ENCODE results near the gene SDCCAG8.
A peak's percentile ranks its signal among the peaks of the same experiment; 100 is the strongest.

SDCCAG8 gene

GRCh38 chr1:243396876-243397275, 141.0 kb downstream of the SDCCAG8 start:
- no peak for ATAC-seq
- H3K36me3 Mint-ChIP-seq: peaks cover 26% of the 10 kb centered on the region
- H3K4me1 Mint-ChIP-seq: no peaks in the 10 kb centered on the region
- no peak overlapping the region for H3K27ac Mint-ChIP-seq
- no peak overlapping the region for H3K4me3 Mint-ChIP-seq
- no peaks in the 10 kb centered on the region for H3K9me3 Mint-ChIP-seq
- no peaks in the 10 kb centered on the region for H3K27me3 Mint-ChIP-seq

GRCh38 chr1:243397613-243398321, 141.9 kb downstream of the SDCCAG8 start:
- no peaks in the 10 kb centered on the region for H3K9me3 Mint-ChIP-seq
- no peak overlapping the region for H3K27ac Mint-ChIP-seq
- H3K36me3 Mint-ChIP-seq: peaks cover 31% of the 10 kb centered on the region
- no peak overlapping the region for H3K4me3 Mint-ChIP-seq
- H3K27me3 Mint-ChIP-seq: no peaks in the 10 kb centered on the region
- no peaks in the 10 kb centered on the region for H3K4me1 Mint-ChIP-seq
- no peak for ATAC-seq

- no peak for ATAC-seq
- Mint-ChIP-seq H3K4me3 (no peak overlapping the region), H3K9me3 (no peaks in the 10 kb centered on the region), H3K36me3 (peaks cover 39% of the 10 kb centered on the region), H3K4me1 (no peaks in the 10 kb centered on the region), H3K27me3 (no peaks in the 10 kb centered on the region), H3K27ac (no peak overlapping the region)
These were observed 143.8 kb downstream of the SDCCAG8 start for GRCh38 chr1:243399561-243400155.

- Mint-ChIP-seq H3K9me3 (no peaks in the 10 kb centered on the region), H3K27ac (no peak overlapping the region), H3K4me3 (no peak overlapping the region), H3K36me3 (peaks cover 34% of the 10 kb centered on the region), H3K27me3 (no peaks in the 10 kb centered on the region), H3K4me1 (no peaks in the 10 kb centered on the region)
- no peak for ATAC-seq
These were observed 147.0 kb downstream of the SDCCAG8 start for GRCh38 chr1:243402868-243403267.

- H3K4me1 Mint-ChIP-seq: no peaks in the 10 kb centered on the region
- H3K9me3 Mint-ChIP-seq: no peaks in the 10 kb centered on the region
- ATAC-seq: no peak
- peaks cover 28% of the 10 kb centered on the region for H3K36me3 Mint-ChIP-seq
- no peak overlapping the region for H3K4me3 Mint-ChIP-seq
- H3K27me3 Mint-ChIP-seq: no peaks in the 10 kb centered on the region
- no peak overlapping the region for H3K27ac Mint-ChIP-seq
These were observed 150.6 kb downstream of the SDCCAG8 start for GRCh38 chr1:243406424-243406823.

- H3K27me3 Mint-ChIP-seq: no peaks in the 10 kb centered on the region
- H3K9me3 Mint-ChIP-seq: no peaks in the 10 kb centered on the region
- peaks cover 34% of the 10 kb centered on the region for H3K36me3 Mint-ChIP-seq
- no peak overlapping the region for H3K4me3 Mint-ChIP-seq
- H3K27ac Mint-ChIP-seq: no peak overlapping the region
- H3K4me1 Mint-ChIP-seq: peaks cover under 1% of the 10 kb centered on the region
- ATAC-seq: no peak
These were observed 151.6 kb downstream of the SDCCAG8 start for GRCh38 chr1:243407284-243408018.

GRCh38 chr1:243408479-243408878, 152.6 kb downstream of the SDCCAG8 start:
- Mint-ChIP-seq H3K36me3 (peaks cover 34% of the 10 kb centered on the region), H3K4me3 (no peak overlapping the region), H3K9me3 (no peaks in the 10 kb centered on the region), H3K4me1 (peaks cover 11% of the 10 kb centered on the region), H3K27me3 (no peaks in the 10 kb centered on the region), H3K27ac (no peak overlapping the region)
- ATAC-seq: no peak

- no peak for ATAC-seq
- Mint-ChIP-seq H3K9me3 (no peaks in the 10 kb centered on the region), H3K36me3 (peaks cover 35% of the 10 kb centered on the region), H3K4me1 (peaks cover 19% of the 10 kb centered on the region), H3K4me3 (no peak overlapping the region), H3K27me3 (no peaks in the 10 kb centered on the region), H3K27ac (no peak overlapping the region)
These were observed 153.4 kb downstream of the SDCCAG8 start for GRCh38 chr1:243409284-243409683.

GRCh38 chr1:243411472-243411871, 155.6 kb downstream of the SDCCAG8 start:
- peaks cover 44% of the 10 kb centered on the region for H3K36me3 Mint-ChIP-seq
- peaks cover 22% of the 10 kb centered on the region for H3K4me1 Mint-ChIP-seq
- no peak overlapping the region for H3K27ac Mint-ChIP-seq
- H3K9me3 Mint-ChIP-seq: no peaks in the 10 kb centered on the region
- ATAC-seq: no peak
- H3K27me3 Mint-ChIP-seq: no peaks in the 10 kb centered on the region
- H3K4me3 Mint-ChIP-seq: no peak overlapping the region

GRCh38 chr1:243413431-243414151, 157.8 kb downstream of the SDCCAG8 start:
- ATAC-seq: peak; percentile 72
- Mint-ChIP-seq H3K27me3 (no peaks in the 10 kb centered on the region), H3K9me3 (no peaks in the 10 kb centered on the region), H3K4me3 (no peak overlapping the region), H3K4me1 (peaks cover 22% of the 10 kb centered on the region), H3K36me3 (peaks cover 49% of the 10 kb centered on the region), H3K27ac (no peak overlapping the region)

GRCh38 chr1:243414152-243414494, 158.3 kb downstream of the SDCCAG8 start:
- peaks cover 54% of the 10 kb centered on the region for H3K36me3 Mint-ChIP-seq
- H3K27ac Mint-ChIP-seq: no peak overlapping the region
- no peaks in the 10 kb centered on the region for H3K9me3 Mint-ChIP-seq
- H3K4me1 Mint-ChIP-seq: peaks cover 22% of the 10 kb centered on the region
- ATAC-seq: no peak
- H3K4me3 Mint-ChIP-seq: no peak overlapping the region
- H3K27me3 Mint-ChIP-seq: no peaks in the 10 kb centered on the region

- no peaks in the 10 kb centered on the region for H3K9me3 Mint-ChIP-seq
- no peak overlapping the region for H3K27ac Mint-ChIP-seq
- H3K27me3 Mint-ChIP-seq: no peaks in the 10 kb centered on the region
- H3K4me3 Mint-ChIP-seq: no peak overlapping the region
- peaks cover 62% of the 10 kb centered on the region for H3K36me3 Mint-ChIP-seq
- H3K4me1 Mint-ChIP-seq: peaks cover 28% of the 10 kb centered on the region
- no peak for ATAC-seq
These were observed 160.0 kb downstream of the SDCCAG8 start for GRCh38 chr1:243415663-243416408.

GRCh38 chr1:243416495-243416894, 160.7 kb downstream of the SDCCAG8 start:
- Mint-ChIP-seq H3K9me3 (no peaks in the 10 kb centered on the region), H3K36me3 (peaks cover 59% of the 10 kb centered on the region), H3K27me3 (no peaks in the 10 kb centered on the region), H3K4me1 (peaks cover 28% of the 10 kb centered on the region), H3K27ac (no peak overlapping the region), H3K4me3 (no peak overlapping the region)
- ATAC-seq: no peak

- Mint-ChIP-seq H3K9me3 (no peaks in the 10 kb centered on the region), H3K4me1 (peaks cover 11% of the 10 kb centered on the region), H3K27ac (no peak overlapping the region), H3K4me3 (no peak overlapping the region), H3K27me3 (no peaks in the 10 kb centered on the region), H3K36me3 (peaks cover 36% of the 10 kb centered on the region)
- no peak for ATAC-seq
These were observed 164.4 kb downstream of the SDCCAG8 start for GRCh38 chr1:243420016-243420945.

Data from stimulated activated memory B cell treated with anti-CD40 and anti-IgM and Interleukin-4, amounts not matched to agents 10 μg/mL and 1 μg/mL and 100 μg/mL, for 72 hours (primary cell).